NCI-H2227 treated with DMSO at 0.1 percent for 48 hours (cell line): Measurements from ENCODE around the gene PTPA.

Experiments used
- DNase-seq: peaks from one replicate; lab custom pipeline; 2025; lab: John Stamatoyannopoulos, UW

PTPA gene

DNA sequence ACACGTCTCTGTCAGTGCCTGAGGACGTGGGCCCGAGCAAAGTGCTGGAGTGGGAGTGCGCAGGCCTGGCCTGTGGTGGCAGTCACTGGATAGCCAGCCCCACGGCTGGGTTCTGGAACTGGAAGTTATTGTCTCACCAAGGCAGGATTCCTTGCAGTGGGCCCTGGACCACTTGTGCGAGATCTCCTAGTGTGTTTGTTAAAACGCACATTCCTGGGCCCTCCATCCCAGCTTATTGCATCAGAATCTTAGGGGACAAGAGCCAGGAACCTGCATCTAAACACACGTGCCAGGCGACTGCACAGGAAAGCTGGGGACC lies 26.9 kb downstream of the PTPA start:
- no peak for DNase-seq

DNA sequence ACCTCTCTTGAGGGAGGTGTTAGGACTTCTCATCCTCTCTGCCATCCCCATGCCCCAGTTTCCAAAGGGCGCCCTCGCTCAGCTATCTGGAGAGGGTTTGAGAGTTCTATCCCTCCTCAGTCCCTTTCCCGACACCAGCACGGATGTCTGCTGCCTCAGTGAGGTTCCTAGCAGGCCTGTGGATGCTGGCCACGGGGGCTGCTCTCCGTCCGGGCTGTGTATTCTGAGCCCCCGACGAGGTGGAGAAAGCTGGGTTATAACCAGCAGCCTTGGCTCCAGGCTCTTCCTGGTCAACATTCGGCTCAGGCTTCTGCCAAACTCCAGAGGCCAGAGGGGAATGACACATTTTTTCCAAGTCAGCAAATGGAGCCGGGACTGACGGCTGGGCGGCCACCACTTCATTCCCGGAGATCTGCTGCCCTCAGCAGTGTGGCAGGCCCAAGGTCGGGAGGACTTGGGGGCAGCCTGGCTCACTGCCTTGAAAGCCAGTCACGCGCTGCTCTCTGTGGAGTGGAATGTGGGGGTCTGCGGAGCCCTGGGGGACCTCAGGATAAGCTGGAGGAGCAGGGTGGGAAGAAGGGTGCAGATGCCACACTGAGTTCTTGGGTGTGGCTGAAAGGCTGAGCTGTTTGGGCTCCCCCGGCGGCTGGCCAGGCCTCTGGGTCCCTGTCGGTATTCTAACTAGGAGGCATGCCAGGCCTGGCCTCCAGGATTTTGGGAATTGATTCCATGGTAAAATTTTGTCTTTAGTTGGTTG lies 27.4 kb downstream of the PTPA start:
- DNase-seq: no peak

DNA sequence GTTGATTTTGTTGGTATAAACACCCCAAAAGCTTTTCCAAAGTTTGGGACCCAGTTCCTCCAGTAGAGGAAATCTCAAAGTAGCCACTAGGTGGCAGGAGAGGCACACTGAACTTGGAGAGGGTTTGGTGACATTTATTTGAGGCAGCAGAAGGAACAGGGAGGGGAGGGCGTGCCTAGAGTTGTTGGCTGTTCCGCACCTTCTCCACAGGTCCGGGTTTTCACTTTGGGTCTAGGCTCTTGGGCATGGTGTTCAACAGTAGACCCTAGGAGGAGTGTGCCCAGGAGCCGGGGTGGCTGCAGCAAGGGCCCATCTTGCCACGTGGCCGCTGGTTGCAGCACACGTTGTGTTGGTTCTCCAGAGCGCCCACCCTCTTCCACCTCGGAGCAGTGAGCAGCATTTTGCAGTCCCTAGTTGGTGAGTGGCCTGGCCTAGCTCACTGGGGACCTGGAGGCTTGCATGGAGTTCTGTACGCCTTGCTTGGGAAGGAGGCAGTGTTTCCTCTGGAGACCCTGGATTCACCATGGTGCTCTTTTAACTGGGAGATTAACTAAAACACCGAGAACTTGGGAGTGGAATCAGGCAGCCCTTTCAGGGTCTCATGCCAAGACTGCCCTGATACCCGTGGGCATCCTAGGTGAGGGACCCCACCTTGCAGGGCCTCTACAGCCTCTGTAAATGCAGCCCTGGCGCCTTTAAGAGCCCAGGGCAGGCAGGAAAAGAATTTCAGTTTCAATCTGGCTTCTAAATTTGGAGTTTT lies 28.2 kb downstream of the PTPA start:
- DNase-seq: peak; percentile 63

DNA sequence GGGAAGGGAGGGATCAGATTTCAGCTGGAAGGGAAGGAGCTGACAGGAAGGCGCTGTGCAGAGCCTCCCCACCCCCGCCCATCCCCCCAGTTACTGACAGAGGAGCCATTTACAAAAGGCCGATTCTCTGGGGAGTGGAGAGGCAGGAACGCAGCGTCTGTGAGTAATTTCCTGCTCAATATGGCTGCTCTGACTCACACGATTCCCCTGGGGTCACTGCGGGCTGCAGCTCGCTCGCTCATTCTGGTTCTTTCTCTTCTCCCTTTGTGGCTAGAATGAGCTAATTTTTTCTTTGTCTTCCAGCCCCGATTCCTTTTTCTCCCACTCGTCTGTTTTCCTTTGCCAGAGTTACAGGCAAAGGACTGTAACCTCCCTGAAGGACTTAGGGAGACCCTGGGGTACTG lies 28.8 kb downstream of the PTPA start:
- DNase-seq: peak; percentile 78

DNA sequence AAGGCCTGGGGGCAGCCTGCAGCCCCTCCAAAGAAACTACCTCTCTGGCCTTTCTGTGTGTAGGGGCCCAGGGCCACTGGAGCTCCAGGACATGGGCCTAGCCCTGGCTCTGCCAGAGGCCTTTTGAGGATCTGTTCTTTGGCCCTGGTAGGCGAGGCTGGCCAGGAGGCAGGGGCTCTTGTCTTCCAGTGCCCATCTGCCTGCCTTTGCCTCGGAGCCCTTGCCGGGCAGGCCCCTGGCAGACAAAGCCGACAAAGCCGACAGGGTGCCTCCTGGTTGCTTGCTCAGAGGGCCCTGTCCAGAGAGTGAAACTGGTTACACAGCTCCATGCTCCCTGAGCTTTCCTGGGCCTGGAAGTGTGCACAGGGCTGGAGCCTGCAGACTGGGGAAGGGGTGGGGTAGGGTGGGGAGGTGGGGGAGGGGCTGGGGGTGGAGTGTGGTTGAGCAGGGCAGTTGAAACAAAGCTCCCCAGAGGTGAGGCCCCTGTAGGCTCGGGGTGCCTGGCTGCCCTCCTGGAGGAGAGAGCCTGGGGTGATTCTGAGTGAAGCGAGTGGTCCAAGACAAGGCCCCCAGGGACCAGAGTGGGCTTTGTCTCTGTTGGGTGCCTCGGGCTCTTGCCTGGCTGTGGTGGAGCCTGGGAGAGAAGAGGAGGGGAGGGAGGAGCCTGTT lies 29.3 kb downstream of the PTPA start:
- peak; percentile 40 for DNase-seq

DNA sequence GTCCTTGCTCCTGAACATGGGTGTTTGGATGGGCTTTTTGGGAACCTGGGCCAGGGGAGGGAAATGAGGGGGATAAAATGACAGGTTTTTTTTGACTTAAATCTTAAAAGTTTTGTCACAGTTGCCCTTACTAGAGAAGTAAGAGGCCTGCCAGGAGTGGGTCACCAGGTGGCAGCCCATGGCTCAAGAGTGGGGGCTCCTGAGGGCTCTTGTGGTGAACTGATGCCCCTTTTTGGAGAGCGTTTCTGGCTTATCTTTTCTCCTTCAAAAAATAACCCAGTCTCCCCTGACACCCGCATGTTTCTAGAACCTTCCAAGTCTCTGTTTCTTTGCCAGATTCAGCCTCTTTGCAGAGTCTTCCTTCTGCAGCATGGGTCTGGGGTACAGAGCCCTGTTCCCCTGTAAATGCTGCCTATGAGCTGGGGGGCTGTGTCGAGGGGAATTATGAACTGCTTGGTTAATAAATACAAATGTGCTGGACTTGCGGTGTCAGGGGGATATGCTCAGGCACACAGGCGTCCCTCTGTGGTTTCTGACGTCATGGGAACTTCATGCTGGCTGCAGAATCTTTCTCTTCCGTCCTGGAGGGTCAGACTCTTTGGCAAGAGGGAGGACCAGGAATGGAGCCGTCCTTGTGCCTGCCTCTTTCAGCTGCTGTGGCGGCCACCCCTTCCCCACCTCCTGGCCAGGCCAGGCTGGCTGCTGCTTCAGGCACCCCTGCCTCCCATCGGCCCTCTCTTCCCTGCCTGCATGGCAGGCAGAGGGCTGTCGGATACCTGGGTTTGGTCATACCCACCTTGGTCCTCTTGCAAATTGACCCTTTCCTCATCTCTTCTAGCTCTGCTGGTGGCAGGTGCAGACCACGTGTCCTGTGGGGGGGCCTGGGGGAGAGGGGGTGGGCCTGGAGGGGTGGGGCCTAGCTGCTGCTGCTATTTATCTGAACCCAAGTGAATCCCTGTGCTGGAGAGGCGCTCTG lies 30.1 kb downstream of the PTPA start:
- DNase-seq: no peak

DNA sequence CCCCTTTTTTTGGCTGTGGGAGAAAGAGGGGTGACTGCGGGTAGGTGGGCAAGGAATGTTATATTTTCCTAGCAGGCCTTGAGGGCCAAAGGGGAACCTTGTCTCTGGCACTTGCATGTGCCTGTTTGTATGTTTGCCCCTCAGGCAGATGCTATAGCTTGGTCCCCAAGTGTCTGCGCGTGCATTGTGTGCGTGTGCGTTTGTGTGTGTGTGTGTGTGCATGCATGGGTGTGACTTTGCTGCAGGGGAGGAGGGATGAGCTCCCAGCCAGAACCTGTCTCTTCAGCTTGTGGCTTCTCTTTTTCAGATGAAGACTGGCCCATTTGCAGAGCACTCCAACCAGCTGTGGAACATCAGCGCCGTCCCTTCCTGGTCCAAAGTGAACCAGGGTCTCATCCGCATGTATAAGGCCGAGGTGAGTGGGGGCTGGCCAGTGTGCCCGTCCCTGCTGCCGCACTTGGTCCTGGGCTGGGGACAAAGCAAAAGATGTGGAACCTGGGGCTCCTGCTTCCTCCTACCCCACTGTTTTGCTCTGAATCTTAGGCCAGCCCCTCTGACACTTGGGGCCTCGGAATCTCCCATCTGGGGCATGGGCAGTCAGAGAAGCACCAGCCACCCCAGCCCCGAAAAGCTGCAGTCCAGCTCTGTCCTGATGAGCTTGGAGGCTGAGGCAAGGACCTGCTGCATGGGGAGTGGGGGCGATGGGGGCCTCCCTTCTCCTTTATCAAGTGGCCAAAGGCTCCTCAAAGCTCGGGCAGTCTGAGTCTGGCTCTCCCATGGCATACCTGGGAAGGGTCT lies 31.1 kb downstream of the PTPA start:
- no peak for DNase-seq

DNA sequence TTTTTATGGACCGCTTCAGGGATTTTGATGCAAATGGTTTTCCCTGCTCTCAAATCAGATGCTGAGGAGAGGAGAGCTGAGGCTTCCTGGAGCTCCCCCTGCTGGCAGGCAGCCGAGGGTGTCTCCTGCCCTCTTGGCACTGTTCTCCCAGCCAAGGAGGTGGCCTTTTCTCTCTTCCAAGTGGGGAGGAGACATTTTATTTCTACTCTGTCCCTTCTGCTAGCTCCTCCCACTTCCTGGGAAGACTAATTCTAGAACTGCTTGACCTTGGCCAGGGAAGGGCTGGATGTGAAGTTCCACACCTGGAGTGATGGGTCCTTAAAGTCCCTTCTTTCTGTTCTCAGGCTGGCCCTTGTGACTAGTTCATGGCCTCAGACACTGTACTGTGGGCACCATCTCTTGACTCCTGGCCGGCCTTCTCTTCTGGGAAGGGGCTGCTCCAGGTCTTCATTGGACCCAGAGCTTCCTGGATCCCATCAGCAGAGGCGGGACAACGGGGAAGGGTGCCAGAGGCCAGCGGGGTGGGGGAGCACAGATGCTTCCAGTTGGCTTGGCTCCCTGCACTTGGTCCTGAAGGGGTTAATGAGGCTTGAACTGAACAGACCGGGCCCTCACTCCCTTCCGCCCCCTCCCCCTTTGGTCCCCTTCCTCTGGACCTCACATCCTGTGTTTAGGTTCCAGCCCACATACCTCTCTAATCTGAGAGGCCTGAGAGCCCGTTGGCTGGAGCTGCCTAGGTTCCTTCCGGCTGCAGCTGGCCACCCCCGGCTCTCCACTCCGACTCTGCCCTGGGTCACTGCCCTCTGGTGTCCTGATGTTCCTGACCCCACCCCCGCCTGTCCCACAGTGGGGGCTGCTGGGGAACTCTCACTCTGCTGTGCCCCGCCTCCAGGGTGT lies 32.1 kb downstream of the PTPA start:
- DNase-seq: peak; percentile 61

DNA sequence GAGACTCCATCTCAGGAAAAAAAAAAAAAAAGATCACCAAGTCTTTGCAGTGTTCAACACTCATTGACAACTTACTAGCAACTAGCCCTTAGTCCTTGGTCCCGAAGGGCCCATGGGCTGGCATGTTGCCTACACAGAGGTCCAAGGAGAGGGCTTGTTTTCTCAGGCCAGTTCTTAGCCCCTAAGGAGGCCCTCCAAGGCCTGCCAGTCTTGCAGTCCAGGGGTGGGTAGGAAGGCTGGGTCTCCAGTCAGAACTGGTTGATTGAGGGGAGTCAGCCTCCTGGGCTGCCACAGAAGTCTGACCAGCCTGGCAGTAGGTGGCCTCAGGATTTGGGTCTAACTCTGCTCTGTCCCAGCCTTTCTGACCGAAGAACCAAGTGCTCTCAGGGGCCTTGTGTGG lies 34.1 kb downstream of the PTPA start:
- DNase-seq: no peak

DNA sequence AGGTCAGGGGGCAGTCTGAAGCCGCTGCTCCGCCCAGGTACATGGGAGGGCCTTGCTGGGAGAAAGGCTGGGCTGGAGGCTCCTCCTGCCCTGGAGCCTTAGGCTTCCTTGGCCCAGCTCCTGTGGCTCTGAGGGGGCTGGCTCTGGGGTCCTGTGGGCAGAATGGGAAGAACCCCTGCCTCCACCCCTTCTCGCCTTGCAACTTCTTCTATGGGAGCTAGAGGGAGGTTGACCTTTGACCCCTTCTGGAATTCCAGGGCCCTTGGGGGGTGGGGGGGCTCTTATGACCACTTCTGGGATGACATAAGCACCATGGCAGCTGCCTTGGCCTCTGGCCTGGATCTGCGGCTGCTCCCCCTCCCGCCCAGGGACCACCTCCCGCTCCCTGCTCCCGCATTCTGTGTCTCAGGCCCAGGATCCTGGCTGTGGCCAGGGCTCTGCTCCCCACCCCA lies 34.7 kb downstream of the PTPA start:
- no peak for DNase-seq

DNA sequence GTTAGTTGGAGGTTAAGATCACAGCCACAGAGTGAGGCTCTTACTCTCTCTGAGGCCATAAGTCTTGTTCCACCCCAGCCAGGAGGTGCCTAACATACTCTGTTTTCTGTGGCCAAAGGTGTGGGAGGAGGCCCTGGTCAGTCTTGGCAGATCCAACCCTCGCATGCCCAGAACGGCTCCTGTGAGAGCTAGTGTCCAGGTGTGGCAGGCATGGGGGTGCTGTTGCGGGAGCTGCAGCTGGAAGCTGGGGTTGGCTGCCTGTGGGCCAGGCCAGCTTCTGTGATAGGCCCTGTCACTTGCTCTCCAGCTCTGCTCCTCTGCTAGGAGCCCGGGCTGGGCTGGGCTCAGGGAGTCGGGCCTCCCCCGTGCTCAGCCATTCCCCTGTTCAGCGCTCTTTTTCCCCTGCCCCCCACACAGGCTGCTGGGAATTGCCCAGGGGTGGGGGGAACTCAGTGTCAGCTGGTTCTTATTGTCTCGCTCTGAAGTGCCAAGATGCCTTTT lies 35.3 kb downstream of the PTPA start:
- DNase-seq: no peak

DNA sequence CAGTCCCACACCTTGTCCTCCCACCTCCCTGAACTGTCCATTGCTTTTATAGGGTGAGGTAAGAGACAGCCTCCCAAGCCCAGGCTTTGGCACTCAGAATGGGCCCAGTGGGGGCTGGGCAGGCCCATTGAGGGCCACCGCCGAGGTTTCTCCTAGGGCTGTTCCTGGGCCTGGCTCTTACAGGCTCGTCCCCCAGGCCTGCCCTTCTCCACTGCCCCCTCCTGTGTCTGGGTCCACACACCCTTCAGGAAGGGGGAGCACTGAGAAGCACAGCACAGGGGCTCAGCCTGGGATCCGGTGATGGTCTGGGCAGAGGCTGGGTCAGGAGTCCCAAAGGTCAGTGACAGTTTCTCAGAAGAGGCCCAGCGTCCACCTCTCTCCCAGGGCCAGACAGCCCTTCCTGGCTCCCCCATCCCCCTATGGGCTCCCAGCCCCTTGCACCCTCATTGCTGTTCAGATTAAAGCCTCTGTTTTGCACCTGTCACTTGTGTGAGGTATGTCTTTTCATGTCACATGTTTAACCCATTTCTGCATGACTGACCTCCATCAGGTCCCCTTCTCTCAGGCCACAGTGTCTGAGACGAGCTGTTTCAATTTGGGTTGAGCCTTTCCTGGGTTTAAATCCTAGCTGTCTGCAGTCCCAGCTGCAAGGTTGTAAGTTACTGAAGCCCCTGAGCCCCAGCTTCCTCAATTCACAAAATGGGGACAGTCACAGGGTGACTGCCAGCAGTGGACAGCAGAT lies 37.4 kb downstream of the PTPA start:
- no peak for DNase-seq

DNA sequence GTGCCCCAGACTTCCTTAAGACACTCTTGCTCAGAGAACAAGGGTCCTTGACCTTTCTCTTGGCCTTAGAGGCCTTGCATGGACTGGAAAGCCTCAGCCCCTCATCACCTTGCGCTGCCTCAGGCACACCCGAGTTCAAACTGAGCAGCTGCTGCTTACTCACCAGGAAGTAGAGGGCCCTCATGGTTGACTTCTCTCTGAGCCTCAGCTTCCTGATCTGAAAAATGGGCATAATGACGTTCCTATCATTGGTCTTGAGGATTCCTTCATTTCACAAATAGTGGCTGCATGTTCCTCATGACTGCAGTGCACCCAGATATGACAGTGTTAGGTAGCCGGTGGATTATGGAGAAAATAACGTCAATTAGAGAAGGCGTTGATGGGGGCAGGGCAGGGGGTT lies 38.2 kb downstream of the PTPA start:
- no peak for DNase-seq

DNA sequence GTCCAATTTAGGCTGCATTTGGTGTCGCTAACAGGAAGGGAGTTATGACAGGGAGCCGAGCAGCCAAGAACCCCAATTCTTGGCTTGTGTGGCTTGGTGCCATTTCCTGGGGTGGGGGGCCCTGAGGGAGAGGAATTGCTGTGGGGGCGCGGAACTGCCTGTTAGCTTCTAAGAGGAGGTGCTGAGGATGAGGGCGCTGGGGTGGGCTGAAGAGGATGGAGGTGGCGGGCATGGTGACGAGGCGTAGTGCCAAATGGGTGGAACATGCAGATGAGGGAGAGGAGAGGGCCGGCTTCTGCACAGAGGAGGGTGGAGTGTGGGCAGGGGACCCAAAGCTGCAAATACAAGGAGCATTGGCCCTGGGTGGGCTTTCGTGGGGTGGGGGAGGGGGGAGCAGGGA lies 38.9 kb downstream of the PTPA start:
- DNase-seq: no peak

DNA sequence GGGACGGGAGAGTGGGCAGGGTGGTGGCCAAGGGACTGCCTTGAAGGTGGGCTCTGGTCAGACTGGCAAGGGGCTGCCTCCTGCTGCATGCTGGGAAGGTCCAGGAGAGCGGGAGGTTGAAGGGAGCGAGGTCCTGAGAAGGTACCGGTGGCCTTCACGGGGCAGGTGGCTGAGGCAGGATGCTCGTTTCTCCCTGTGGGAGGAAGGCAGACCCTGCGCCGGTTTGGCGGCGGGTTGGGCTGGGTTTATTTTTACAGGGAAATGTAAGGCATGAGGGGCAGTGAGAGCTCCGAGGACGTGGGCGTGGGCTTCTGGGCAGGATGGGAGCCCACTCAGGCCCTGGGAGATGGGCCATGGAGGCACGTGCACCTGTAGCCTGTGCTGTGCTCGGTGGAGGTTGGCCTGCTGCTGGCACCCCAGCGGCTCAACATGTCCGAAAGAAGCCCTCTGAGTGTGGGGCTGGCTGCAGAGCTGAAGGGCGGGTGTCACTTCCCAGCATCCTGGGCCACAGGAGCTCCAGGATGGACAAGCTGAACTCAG lies 39.5 kb downstream of the PTPA start:
- no peak for DNase-seq

DNA sequence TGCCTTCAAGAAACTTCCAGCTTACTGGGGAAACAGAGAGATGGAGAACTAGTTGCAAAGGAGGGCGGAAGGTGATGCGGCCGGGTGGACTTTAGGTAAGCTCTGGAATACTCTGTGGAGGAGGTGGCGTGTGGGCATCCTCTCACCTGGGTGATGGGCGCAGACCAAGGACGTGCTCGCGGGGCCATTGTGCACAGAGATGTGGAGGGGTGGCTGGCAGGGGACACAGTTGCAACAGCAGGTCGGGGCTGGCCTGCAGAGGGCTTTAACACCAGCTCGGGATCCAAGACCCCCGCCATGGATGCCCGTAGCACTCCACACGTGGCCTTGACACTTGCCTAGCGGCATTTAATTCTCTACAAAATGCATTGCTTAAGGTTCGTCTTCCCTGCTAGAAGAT lies 40.3 kb downstream of the PTPA start:
- no peak for DNase-seq

DNA sequence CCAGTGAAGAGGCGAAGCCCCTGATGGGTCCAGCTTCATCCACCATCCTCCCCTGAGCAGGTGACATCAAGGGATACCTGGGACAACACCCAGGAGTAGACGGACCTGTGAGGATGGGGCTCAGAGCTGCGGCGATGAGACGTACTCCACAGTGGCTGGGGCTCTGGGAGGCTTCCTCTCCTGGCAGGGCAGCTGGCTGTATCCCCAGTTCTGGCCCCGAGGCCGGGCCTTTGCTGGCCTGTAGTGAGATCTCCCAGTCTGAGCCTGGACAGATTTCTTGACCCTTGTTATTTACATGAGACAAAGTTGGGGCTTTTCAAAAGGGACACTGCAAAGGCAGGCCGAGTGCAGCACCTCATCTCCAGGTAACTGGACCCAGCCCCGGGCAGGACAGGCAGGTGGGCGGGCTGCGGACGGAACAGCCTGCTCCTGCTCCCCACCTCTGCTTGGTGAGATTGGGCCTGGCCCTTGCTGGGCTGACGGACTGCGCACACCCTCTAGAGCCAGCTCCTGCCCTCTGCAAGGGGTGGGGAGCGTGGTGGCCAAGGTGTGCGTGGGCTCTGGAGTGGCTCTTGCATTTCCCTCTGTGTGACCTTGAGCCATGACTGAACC lies 43.8 kb downstream of the PTPA start:
- no peak for DNase-seq

DNA sequence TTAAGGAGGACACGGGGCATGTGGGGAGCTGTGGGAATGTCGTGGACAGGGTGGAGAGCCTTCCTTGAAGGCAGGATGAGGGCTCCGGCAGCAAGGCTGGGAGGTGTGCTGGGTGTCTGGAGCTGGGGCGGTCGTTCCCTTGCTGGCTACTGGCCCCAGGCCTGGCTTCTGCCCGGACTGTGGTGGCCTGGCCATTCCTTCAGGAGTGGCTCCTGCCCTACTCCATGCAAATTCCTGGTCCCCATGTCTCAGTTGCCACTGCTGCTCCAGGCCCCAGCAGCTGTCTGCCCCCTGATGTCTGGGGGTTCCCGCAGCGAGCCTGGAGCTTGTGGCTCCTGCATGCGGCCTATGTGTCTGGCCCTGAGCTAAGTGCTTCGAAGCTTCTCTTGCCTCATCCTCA lies 44.9 kb downstream of the PTPA start:
- no peak for DNase-seq
